ENCODE data around the gene MYO15B. TPM values are rescaled to one million over a fixed set of nuclear protein-coding genes. Genes with fewer than 3 reads are reported as not detected.
A peak's percentile ranks its signal among the peaks of the same experiment; 100 is the strongest.

Gene MYO15B
- total RNA-seq, 1 donor from 2014 or later: 5.4 TPM

DNA sequence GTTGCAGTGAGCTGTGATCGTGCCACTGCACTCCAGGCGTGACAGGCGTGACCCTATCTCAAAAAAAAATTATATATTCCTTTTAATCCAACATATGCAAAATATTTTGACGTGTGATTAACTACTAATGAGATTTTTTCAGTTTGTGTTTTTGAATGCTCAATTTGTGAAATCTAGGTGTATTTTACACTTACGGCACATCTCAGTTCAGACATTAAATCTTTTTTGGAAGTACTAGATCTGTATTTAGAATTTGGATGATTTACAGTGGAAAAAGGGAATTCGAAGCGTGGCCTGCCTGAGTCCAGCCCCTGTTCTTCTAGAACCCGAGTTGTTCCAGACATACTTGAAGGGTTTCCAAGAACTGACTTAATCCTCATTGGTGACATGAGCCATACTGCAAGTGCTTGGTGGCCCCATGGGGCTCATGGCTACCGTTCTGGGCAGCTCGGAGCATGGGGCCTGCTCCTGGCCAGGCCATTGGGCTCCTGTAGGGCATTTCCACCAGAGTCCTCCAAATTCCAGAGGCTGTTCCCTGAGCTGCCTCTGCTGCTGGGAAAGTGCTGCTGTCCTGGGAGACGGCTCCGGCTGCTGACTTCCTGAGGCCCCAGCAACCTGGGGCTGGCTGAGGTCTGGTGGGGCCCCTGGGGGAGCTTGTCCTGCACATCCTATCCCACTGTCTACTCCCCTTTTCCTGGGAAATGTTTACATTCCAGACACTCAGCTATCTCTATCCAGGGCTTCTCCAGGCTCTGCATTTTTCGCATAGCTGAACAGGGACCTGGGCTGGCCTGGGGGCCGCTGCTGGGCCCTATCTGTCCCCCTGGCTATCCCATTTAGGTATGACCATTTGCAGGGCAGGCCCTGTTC lies 34.9 kb upstream of the MYO15B start:
- DNase-seq (ENCODE audit: low read depth): no peak
- no peak overlapping the region for H3K4me3 ChIP-seq (ENCODE audit: low read depth, low read length)
- TF ChIP-seq, protein P1, sequence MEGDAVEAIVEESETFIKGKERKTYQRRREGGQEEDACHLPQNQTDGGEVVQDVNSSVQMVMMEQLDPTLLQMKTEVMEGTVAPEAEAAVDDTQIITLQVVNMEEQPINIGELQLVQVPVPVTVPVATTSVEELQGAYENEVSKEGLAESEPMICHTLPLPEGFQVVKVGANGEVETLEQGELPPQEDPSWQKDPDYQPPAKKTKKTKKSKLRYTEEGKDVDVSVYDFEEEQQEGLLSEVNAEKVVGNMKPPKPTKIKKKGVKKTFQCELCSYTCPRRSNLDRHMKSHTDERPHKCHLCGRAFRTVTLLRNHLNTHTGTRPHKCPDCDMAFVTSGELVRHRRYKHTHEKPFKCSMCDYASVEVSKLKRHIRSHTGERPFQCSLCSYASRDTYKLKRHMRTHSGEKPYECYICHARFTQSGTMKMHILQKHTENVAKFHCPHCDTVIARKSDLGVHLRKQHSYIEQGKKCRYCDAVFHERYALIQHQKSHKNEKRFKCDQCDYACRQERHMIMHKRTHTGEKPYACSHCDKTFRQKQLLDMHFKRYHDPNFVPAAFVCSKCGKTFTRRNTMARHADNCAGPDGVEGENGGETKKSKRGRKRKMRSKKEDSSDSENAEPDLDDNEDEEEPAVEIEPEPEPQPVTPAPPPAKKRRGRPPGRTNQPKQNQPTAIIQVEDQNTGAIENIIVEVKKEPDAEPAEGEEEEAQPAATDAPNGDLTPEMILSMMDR (conservative IDR thresholded peaks at IDR 0.05; ENCODE audit: low read depth, low read length): no peak

DNA sequence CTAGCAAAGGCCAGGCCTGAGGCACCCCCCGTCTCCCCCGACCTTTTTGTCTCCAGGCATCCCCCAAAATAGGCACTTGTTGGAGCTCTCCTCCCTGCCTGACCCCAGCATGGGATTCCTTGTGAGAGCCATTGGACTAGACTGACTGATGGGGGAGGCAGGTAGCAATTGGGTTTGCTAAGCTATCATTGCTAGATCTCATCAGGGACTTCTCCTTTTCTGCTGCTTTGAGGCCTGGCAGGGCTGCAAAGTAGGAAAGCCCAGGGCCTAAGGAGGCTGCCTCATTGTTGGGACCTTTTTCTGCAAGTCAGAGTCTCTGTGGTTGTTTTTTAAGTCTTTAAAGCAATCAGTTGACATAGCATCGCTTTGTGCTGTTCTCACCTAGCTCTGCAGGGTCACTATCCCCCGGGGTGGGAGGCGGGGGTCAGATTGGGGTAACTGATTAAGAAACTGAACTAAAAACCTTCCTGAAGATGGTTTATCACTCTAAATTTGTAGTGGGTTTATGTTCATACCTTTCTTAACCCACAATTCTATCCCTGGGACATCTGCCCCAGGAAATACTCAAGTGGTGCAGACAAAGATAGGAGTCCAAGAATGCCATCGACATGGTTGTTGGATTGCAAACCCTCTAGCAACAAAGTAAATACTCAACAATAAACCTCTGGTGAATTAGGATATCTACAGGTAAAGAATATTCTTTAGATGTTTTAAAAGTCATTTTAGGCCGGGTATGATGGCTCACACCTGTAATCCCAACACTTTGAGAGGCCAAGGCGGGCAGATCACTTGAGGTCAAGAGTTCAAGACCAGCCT lies 34.1 kb upstream of the MYO15B start:
- TF ChIP-seq, protein P1 (conservative IDR thresholded peaks at IDR 0.05; ENCODE audit: low read depth, low read length): no peak
- H3K4me3 ChIP-seq (ENCODE audit: low read depth, low read length): no peak overlapping the region
- no peak for DNase-seq (ENCODE audit: low read depth)

DNA sequence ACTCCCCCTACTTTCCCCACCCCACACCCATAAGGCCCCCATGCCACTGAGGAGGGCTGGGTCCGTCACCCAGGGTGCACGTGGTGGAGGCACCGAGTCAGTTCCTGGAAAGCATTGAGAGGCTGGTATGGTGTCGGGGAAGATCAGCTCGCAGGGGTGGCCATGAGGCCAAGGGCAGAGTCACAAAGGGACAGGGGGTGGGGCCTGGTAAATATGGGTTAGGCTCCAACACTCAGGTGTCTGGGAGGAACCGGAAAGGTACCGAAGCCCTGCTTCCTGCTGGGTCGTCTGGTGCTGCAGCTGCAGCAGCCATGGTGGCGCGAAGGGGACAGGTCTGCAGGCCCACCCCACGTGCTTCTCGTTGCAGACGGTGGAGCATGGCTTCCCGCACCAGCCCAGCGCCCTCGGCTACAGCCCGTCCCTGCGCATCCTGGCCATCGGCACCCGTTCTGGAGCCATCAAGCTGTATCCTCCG lies 31.9 kb upstream of the MYO15B start:
- DNase-seq (ENCODE audit: low read depth): no peak
- no peak overlapping the region for H3K4me3 ChIP-seq (ENCODE audit: low read depth, low read length)
- TF ChIP-seq, protein P1 (conservative IDR thresholded peaks at IDR 0.05; ENCODE audit: low read depth, low read length): no peak

DNA sequence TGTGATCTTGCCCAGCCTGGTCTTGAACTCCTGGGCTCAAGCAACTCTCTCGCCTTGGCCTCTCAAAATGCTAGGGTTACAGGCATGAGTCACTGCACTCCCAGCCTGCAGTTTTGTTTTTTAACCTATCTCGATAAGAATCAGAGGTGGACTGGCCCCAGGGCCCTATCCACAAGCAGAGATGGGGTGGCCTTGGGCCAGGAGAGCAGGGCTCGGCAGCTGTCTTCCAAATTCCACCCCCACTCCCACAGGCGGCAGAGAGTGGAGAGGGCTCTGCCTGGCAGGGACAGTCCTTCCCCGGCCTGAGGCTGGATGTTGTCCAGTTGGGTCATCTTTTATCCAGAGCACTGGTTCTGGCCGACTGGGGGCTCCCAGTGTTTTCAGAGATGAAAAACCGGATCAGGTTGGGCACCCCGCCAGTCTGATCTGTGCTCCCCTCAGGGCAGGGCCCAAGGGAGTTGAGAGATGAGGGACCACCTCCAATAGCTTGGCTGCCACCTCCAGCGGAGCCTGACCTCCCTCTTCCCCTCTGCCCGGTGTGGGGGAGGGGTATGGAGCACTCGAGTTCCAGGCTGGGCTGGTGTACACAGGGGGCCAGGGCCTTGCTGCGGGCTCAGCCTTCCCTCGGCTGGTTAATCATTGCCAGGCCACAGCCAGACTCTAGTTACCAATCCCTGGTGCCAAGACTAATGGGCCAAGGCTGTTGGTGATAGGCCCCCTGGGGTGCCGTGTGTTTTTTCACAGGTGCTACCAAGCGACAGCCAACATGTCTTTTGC lies 30.3 kb upstream of the MYO15B start:
- TF ChIP-seq, protein P1 (conservative IDR thresholded peaks at IDR 0.05; ENCODE audit: low read depth, low read length): no peak
- no peak overlapping the region for H3K4me3 ChIP-seq (ENCODE audit: low read depth, low read length)
- DNase-seq (ENCODE audit: low read depth): peak; percentile 42

DNA sequence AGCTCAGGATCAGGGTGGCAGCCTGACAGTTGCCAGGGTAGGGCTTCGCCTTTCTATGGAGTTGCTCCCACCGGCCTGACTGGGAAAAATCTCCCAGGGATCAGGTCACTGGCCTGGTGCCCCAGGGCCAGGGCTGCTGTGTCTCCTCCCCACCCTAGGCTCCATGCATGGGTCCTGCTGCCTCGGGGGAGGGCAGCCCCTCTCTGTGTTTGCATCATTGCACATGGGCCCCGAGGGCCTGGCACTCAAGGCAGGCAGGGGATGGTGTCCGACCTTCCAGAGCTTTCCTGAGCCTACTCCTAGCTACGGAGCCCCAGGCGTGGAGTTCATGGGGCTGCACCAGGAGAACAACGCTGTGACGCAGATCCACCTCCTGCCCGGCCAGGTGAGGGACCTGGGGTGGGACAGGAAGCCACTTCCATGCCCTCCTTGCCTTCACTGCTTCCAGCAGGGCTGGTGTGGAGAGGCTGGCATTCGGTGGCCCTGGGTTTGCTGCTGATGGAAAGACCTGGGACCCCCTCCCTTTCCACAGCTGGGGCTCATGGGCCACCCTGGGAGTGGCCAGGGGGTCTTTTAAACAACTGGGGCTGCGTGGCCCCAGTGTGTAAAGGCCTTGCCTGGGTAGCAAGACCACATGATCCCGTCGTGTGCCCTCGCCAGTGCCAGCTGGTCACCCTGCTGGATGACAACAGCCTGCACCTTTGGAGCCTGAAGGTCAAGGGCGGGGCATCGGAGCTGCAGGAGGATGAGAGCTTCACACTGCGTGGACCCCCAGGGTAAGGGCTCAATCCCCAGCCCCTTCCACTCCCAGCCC lies 29.5 kb upstream of the MYO15B start:
- TF ChIP-seq, protein P1 (conservative IDR thresholded peaks at IDR 0.05; ENCODE audit: low read depth, low read length): no peak
- DNase-seq (ENCODE audit: low read depth): no peak
- H3K4me3 ChIP-seq (ENCODE audit: low read depth, low read length): no peak overlapping the region

Data from epithelial cell of proximal tubule (primary cell).